Head of caudate nucleus (tissue), 42 donors: ENCODE results near the gene RPL5.

ENCODE experiments used
- DNase-seq, 42 donors: peaks; one replicate each; pipeline versions ENCODE4 v3.0.0 to v3.0.0-alpha.2; 2020 to 2021; ENCODE audit warnings: mixed read lengths in 7 of 42
- intact Hi-C: fragments of 100-400 bp; cut with DNase I; formaldehyde crosslinking; loops from one replicate; pipeline ENCODE4 v1.15.0; 2022

The RPL5 gene

DNA sequence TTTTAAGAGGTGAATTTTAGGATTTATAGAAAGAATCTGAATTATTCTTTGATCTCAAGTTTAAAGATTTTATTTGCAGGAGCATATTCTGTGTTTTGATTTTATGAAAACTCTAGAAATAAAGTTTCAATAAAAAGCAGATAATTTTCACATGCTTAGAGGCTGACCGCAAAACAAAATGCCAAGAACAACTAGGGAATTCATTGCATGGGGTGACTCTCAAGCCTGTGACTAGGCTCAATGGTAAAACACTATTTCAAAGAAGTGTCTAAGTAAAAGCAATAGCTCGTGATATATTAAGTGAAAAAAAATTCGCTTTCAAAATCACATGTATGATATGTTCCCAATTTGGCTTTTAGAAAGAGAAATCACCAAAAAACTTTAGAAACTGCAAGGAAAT is 49.6 kb downstream of the RPL5 start:
- intact Hi-C loops = no loop called here

DNA sequence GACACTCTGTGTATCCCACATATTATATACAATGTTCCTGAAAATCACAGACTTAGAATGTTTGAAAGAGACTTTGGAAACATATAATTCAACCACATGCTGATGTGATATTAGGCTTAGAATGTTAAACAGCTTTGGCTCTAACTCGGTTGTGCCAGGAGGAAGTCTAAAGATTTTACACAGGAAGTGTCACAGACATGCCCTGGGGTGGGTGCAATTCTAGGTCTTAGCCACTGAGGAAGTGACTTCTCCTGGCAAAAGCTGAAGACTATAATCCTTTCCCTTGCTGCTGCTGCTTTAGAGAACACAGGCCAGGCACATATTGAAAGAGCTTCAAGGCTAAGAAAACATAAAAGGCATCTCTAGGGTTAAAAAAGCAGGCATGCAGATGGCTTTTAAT is 51.0 kb downstream of the RPL5 start:
- no peak for DNase-seq
- intact Hi-C loops = no loop called here

More for the DNA sequence above, 49.6 kb downstream of the RPL5 start:
- no peak for DNase-seq

DNA sequence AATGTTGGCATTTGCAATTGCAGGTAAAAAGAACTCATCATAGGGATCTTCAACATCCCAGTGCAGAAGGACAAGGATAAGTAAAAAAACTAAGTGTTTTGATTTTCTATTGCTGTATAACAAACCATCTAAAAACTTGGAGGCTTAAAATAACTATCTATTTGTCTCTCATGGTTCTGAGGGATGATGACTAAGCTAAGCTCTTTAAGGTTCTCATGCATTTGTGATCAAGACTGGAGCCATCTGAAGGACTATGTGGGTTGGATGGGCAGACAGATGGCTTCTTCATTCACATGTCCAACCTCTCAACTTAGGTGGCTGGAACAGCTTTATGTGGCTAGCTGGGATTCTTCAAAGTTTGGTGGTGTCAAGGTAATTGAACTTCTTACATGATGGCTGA is 51.5 kb downstream of the RPL5 start:
- no peak for DNase-seq
- intact Hi-C loops = no loop called here

DNA sequence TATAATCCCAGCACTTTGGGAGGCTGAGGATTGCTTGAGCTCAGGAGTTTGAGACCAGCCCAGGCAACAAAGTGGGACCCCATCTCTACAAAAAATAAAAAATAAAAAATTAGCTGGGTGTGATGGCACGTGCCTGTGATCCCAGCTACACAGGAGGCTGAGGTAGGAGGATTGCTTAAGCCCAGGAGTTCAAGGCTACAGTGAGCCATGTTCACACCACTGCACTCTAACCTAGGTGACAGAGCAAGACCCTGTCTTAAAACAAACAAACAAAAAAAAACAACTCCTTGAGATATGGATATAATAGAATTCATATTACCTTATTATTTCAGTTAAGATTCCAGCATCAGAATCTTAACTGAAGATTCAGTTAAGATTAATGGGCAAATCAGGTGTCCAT is 52.4 kb downstream of the RPL5 start:
- no peak for DNase-seq
- intact Hi-C loops = no loop called here

DNA sequence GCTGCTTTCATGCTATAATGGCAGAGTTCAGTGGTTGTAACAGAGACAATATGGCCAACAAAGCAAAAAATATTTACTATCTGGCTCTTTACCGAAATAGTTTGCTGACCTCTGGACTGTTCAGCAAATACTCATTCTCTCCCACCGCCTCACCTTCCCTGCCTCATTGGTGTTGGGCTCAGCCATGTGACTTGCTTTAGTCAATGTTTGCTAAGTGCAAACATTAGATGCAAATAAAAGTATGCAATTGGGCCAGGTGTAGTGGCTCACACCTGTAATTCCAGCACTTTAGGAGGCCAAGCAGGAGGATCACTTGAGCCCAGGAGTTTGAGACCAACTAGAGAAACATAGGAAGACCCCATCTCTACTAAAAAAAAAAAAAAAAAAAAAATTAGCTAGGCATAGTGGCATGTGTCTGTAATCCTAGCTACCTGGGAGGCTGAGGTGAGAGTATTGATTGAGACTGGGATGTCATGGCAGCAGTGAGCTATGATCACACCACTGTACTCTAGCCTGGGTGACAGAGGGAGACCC is 55.1 kb downstream of the RPL5 start:
- intact Hi-C loops = no loop called here
- DNase-seq = no peak

DNA sequence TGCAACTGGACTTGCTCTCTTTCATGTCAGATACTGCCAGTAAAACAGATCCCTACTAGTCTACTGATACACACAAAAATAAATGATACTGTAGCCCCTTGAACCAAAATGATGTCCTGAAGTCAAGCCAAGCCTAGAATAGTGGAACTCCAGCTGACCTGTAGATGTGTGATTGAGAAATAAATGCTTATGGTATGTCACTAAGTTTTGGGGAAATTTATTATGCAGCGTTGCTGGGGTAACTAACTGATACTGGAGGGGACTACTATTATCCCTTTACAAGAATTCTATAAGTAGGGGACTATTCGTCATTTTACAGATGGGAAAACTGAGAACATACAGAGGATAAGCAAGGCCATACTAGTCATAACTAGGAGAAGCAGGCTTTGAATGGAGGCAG is 55.6 kb downstream of the RPL5 start:
- DNase-seq = no peak
- intact Hi-C loops = no loop called here
